HCT116 (cell line): ENCODE data around the gene NGF.

ENCODE experiments used
- EZH2 ChIP-seq: fragments of 200-600 bp; sonication (generic); IDR thresholded peaks from 2 replicates; pipeline ENCODE4 v1.6.1; 2017; ENCODE audit warnings: antibody characterized with exemption, mixed run types
- EZH2phosphoT487 ChIP-seq: fragments of 200-600 bp; IDR thresholded peaks from 2 replicates; pipeline ENCODE4 v1.6.1; 2018; ENCODE audit warnings: antibody characterized with exemption, borderline replicate concordance
- POLR2A ChIP-seq: IDR thresholded peaks from 2 replicates; pipeline ENCODE4 v1.7.0; 2011; ENCODE audit warnings: borderline replicate concordance; ENCODE audit not compliant: insufficient read depth, insufficient read length; ENCODE audit errors: extremely low read depth
- POLR2AphosphoS5 ChIP-seq: IDR thresholded peaks from 2 replicates; pipeline ENCODE4 v1.6.1; 2011; ENCODE audit warnings: mild to moderate bottlenecking, low read depth, low read length, moderate library complexity
- SIN3A ChIP-seq: IDR thresholded peaks from 2 replicates; pipeline ENCODE4 v1.6.1; 2012; ENCODE audit warnings: low read depth
- TF ChIP-seq, protein P1 (sequence below), 3 experiments: fragments of 200-600 bp in 1 of 3; sonication (generic) in 1 of 3; IDR thresholded peaks in 2 of 3; conservative IDR thresholded peaks in 1 of 3; 2 replicates each; pipeline ENCODE4 v1.5.1; 2012 to 2017; ENCODE audit warnings: low read depth in 2 of 3, low read length in 2 of 3, antibody characterized with exemption in 1 of 3, borderline replicate concordance in 1 of 3, control low read depth in 1 of 3, mild to moderate bottlenecking in 1 of 3, mixed read lengths in 1 of 3, mixed run types in 1 of 3, moderate library complexity in 1 of 3; ENCODE audit not compliant: insufficient read depth in 1 of 3

DNA sequence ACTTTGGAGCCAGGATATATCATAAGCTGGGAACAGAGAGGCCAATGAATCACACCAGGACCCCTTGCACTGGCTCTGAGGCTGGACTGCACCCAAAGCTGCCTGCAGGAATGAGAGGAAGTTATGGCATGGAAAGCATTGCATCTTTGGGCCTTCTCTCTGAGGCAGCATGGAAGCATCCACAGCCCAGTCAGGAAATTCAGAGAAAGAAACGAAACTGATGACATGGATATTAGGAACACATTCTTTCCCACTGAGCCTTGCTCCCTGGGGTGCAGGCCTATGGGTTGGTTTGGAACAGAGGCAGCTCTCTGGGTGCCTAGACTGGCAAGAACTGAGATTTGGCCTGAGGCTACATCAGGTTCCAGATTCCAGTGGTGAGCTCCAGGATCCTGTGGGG lies 98.6 kb downstream of the NGF start:
- TF ChIP-seq, protein P1, sequence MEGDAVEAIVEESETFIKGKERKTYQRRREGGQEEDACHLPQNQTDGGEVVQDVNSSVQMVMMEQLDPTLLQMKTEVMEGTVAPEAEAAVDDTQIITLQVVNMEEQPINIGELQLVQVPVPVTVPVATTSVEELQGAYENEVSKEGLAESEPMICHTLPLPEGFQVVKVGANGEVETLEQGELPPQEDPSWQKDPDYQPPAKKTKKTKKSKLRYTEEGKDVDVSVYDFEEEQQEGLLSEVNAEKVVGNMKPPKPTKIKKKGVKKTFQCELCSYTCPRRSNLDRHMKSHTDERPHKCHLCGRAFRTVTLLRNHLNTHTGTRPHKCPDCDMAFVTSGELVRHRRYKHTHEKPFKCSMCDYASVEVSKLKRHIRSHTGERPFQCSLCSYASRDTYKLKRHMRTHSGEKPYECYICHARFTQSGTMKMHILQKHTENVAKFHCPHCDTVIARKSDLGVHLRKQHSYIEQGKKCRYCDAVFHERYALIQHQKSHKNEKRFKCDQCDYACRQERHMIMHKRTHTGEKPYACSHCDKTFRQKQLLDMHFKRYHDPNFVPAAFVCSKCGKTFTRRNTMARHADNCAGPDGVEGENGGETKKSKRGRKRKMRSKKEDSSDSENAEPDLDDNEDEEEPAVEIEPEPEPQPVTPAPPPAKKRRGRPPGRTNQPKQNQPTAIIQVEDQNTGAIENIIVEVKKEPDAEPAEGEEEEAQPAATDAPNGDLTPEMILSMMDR (IDR thresholded peaks at IDR 0.05 in 2 of 3, conservative IDR thresholded peaks at IDR 0.05 in 1 of 3; ENCODE audit: borderline replicate concordance in 1 of 3, insufficient read depth in 1 of 3, low read depth in 2 of 3, low read length in 2 of 3): no peak
- TF ChIP-seq POLR2AphosphoS5 (no peak), POLR2A (no peak), EZH2 (no peak), SIN3A (no peak), EZH2phosphoT487 (no peak)
